ENCODE results near the gene CREB3.

The CREB3 gene

GRCh38 chr9:35725362-35725761, 7.1 kb upstream of the CREB3 start:
- no peak for DNase-seq (ENCODE audit: low read depth in 2 of 2)

DNA sequence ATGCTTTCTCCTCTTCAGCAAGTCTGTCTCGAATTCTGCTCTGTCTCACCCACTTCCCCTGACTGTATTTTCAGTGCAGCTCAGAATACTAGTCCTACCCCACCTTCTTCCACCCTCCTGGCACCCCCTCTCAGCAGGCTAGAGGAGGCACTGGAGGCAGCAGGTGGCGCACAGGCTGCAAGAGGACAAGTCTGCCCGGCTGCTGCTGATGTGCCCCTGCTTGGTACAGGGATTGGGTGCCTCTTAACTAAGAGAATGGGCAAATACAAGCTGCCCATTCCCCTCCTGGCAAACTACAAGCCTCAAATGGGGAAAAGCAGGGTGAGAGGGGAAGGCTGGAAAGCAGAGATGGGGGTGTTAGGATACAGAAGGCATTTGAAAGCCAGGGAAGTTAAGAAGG, 5.5 kb upstream of the CREB3 start:
- no peak for DNase-seq (ENCODE audit: low read depth in 2 of 2)

DNA sequence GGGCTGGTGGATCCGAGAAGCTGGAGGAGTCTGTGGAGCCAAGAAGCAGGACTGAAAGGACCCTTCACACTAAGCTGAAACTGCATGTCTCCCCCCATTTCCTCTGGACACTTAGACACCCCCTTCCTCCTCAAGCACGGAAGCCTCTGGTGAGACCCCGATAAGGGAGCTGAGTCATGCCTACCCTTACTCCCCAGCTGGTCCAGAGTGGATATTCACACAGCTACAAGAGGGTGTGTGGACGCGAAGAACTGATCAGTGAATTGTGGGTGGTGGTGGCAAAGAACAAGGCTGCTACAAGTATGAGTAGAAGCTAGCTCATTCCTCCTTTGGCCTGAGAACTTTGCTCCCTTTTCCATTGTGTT, 4.8 kb upstream of the CREB3 start:
- DNase-seq (ENCODE audit: low read depth in 2 of 2): no peak

GRCh38 chr9:35728041-35728971, 4.2 kb upstream of the CREB3 start:
- DNase-seq (ENCODE audit: low read depth in 2 of 2): no peak

DNA sequence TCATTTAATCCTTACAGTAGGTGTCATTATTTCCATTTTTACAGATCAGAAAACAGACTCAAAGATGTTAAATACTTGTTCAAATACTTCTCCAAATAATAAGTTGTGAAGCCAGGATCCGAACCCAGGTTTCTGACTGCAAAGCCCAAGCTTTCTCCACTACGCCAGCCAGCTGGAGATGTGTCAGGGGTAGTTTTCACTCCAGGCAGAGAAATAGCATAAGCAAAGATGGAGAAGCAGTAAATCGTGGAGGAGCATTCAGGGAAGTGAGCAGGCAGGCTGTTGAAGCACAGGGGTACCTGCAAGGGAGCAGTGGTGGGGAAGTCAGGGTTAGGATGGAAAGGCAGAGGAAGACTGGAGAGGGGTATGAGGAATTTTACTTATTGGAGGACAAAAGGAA, 3.4 kb upstream of the CREB3 start:
- no peak for DNase-seq (ENCODE audit: low read depth in 2 of 2)

DNA sequence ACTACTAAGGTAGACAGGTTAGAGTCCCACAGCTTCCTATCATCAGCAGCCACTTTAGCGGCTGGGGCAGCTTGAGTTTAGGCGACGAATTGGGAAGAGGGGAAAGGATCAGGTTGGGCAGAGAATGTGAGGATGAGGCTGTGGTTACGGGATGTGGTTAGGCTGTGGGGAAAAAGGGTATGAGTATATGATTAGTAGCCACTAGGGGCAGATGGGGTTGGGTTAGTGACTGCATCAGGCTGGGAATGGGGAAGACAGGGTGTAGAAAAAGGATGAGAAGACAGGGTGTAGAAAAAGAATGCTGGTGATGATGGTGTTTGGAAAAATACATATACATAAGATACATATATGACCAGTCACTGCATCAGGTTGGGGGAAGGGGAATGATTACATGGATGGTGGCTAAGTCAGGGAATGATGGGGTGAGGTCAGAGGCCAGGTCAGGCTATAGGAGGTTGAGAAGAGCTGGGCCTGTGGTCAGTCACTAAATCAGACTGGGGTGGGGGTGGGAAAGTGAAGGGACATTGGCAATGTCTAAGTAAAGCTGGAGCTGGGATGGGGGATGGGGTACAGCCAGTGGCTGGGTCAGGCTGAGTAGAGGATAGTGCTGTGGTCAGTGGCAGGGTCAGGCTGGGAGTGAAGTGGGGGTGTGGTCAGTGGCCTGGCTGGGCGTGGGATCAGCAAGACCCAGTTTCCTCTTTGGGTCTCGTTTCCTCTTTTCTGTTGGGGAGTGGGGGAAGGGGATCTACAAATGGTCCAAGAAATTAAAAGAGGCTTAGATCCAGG, 2.6 kb upstream of the CREB3 start:
- no peak for DNase-seq (ENCODE audit: low read depth in 2 of 2)

DNA sequence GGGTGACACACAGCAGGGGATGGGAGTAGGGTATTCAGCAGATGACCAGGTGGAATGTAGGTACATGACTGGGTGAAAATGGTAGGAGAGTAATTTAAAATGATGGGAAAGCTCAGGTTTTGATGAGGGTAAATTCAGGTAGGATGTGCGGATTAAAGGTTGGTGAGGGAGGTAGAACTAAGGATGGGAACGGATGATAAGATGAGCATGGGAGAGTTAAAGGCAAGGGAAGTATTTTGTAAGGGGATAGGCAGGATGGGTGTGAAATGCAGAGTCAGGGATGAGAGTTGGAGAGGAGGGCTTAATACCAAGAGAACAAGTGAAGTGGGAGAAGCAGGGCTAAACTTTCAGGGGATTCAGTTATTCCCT, 2.0 kb upstream of the CREB3 start:
- no peak for DNase-seq (ENCODE audit: low read depth in 2 of 2)

GRCh38 chr9:35731415-35732184, 866 bp upstream of the CREB3 start:
- DNase-seq (ENCODE audit: low read depth in 2 of 2): no peak

- no peak for DNase-seq (ENCODE audit: low read depth in 2 of 2)
Observed at GRCh38 chr9:35732800-35733541, 505 bp downstream of the CREB3 start.

DNA sequence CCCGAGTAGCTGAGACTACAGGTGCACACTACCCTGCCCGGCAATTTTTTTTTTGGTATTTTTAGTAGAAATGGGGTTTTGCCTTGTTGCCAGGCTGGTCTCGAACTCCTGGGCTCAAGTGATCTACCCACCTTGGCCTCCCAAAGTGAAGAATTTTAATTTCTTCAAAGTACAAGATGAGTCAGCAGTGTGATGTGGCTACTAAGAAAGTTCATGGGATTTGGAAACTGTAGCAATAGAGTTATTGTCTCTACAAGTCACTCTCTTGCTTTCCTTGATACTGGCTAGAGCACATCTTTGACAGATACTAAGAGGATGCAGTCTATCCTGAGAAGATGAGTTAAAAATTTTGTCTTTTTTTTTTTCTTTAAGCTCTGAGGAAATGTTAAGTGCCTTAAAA, 1.6 kb downstream of the CREB3 start:
- no peak for DNase-seq (ENCODE audit: low read depth in 2 of 2)

DNA sequence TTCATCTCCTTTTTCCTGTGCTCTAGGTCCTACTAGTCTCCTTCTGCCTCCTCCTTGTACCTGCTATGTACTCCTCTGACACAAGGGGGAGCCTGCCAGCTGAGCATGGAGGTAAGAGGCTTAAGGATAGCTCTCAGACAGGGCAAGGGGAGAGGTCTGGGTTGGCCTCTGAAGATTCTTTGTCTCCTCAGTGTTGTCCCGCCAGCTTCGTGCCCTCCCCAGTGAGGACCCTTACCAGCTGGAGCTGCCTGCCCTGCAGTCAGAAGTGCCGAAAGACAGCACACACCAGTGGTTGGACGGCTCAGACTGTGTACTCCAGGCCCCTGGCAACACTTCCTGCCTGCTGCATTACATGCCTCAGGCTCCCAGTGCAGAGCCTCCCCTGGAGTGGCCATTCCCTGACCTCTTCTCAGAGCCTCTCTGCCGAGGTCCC, 3.8 kb downstream of the CREB3 start:
- DNase-seq (ENCODE audit: low read depth in 2 of 2): no peak

DNA sequence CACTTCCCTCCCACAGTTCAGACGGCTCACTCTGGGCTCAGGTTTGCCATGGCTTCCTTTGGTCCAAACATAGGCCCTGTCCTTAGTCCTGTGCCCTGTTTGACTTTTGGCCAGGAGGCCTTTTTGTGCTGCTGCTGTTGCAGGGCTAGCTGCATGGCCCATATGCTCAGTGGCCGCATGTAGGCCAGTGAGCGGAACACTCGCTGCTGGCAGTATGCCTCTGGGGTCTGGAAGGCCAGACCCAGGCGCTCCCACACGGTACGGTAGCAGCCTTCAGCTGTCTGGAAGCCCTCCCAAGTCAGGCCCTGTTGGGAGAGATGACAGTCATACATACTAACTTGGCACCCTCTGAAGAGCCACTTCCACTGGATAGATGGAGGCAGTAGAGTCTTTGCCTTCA, 4.7 kb downstream of the CREB3 start:
- no peak for DNase-seq (ENCODE audit: low read depth in 2 of 2)

- no peak for DNase-seq (ENCODE audit: low read depth in 2 of 2)
Observed at GRCh38 chr9:35738186-35738585, 5.7 kb downstream of the CREB3 start.

DNA sequence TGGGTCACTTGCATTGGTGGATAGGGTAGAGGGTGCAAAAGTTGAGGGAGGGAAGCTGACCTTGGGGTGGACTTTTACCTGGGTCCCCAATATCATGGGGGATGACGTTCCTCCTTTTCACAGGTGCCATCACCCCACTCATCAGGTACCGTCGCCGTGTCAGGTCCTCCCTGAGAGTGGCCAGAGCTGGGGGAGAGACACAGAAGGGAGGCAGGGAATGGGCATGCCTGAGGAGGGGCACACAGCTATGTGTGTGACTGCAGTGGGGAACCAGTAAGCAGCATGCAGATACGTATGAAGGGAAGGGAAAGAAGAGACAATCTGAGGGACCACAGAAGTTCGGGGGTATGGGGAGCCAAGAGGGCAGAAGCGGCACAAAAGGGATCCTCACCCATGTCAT, 6.5 kb downstream of the CREB3 start:
- no peak for DNase-seq (ENCODE audit: low read depth in 2 of 2)

DNA sequence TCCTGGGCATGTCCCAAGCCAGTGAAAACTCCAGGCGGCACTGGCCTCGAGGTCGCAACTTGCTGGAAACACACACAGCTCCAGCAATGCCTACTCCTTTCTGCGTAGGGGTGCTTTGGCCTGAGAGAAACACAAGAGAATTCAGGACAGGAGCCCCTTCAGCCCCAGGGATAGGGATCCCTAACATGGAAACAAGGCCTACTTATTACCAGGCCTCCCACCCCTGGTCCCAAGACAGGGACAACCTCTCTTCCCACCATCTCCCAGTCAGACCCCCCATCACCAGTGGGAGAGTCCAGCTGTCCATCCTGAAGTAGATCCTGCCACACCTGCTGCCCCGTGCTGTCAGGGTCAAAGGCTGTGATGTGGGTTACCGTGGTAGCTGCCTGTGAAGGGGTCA, 7.8 kb downstream of the CREB3 start:
- no peak for DNase-seq (ENCODE audit: low read depth in 2 of 2)

DNA sequence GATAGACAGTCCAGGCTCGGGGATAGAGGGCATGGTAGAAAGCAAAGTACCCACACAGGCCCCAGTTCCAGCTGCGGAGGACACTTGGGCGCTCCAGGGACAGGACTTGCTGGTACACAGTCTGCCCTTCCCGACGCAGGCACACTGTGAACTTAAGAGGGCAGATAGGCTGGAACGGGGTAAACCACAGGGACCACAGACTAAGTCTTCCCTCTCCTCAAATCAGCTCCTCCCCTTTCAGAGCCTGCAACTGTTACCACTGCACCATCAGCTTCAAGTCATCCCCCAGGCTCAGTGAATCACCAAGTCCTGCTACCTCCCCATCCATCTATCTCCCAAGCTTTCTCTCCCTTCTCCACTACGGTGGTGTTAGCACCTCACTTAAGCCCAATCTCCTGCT, 9.3 kb downstream of the CREB3 start:
- no peak for DNase-seq (ENCODE audit: low read depth in 2 of 2)

DNA sequence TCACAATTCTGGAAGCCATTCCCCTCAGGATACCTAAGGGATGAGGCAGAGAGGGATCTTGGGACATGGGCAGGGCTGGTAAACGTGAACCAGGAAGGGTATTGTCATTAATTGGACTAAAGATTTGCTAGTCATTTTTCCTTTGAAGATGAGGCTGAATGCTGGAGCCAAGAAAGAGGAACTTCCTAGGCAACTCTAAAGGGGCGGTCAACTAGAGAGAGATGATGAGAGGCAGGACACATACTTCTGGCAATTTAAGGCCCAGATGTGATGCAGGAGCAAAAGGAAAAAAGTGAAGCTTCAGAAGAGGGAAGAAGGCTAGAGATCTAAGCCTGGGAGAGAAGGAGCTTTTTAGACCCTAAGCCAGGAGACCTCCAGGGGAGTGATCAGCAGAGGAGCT, 11.0 kb downstream of the CREB3 start:
- DNase-seq (ENCODE audit: low read depth in 2 of 2): no peak

GRCh38 chr9:35743880-35744518, 11.5 kb downstream of the CREB3 start:
- DNase-seq (ENCODE audit: low read depth in 2 of 2): no peak

DNA sequence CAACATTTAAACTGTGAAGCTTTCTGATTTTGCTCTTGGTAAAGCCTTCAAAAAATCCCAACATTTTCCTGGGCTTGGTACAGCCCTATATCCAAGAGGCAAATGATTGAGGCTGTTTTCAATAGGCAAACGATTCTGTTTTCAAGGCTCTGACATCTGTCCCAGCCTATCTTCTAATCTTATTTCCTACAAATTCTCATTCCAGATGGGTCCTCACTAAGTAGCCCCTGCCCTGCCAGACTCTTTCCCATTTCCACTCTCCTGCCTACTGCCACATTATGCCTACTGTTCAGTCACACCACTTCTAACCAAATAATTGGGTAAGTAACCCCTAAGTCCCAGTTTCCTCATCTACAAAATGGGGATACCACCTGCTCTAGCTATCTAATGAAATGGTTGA, 13.1 kb downstream of the CREB3 start:
- no peak for DNase-seq (ENCODE audit: low read depth in 2 of 2)

DNA sequence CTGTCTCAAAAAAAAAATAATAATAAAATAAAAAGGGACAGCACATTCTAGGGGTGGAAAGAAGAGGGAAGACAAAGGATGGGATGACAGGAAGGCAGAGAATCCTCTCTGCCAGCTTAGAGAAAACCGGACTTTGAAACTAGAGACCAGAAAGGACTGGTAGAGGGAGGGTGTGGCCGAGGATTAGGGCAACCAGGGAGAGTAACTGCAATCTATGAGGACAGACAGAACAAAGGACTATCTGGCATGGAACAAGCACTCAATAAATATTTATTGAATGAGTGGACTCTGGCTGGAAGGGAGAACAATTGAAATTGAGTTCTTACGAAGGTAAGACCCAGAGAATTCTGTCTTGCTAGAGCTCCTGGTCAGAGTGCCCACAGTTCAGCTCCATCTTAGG, 14.1 kb downstream of the CREB3 start:
- no peak for DNase-seq (ENCODE audit: low read depth in 2 of 2)

- no peak for DNase-seq (ENCODE audit: low read depth in 2 of 2)
Observed at GRCh38 chr9:35748242-35748857, 15.9 kb downstream of the CREB3 start.
